Esophagus squamous epithelium (tissue), 4 donors: Measurements from ENCODE around the gene ATP13A1.

Experiments
- POLR2A ChIP-seq, 4 donors: fragments of 450-650 bp; IDR thresholded peaks; one replicate each; pipeline ENCODE4 v1.6.1; 2017; ENCODE audit warnings: antibody characterized with exemption in 4 of 4, mild to moderate bottlenecking in 4 of 4, moderate library complexity in 3 of 4
- TF ChIP-seq, protein P1 (sequence below), 6 experiments: fragments of 450-650 bp in 4 of 6; fragments of 200-600 bp in 2 of 6; sonication (generic) in 2 of 6; IDR thresholded peaks; one replicate each; pipeline ENCODE4 v1.5.1; 2016 to 2019; ENCODE audit warnings: antibody characterized with exemption in 6 of 6, mild to moderate bottlenecking in 4 of 6, moderate library complexity in 4 of 6

- TF ChIP-seq, protein P1, sequence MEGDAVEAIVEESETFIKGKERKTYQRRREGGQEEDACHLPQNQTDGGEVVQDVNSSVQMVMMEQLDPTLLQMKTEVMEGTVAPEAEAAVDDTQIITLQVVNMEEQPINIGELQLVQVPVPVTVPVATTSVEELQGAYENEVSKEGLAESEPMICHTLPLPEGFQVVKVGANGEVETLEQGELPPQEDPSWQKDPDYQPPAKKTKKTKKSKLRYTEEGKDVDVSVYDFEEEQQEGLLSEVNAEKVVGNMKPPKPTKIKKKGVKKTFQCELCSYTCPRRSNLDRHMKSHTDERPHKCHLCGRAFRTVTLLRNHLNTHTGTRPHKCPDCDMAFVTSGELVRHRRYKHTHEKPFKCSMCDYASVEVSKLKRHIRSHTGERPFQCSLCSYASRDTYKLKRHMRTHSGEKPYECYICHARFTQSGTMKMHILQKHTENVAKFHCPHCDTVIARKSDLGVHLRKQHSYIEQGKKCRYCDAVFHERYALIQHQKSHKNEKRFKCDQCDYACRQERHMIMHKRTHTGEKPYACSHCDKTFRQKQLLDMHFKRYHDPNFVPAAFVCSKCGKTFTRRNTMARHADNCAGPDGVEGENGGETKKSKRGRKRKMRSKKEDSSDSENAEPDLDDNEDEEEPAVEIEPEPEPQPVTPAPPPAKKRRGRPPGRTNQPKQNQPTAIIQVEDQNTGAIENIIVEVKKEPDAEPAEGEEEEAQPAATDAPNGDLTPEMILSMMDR (IDR thresholded peaks at IDR 0.05): no peak
- TF ChIP-seq POLR2A (IDR thresholded peaks at IDR 0.05): no peak
Observed at GRCh38 chr19:19674315-19674714, 10.8 kb upstream of the ATP13A1 start.
